Adipocyte (in vitro differentiated cells): Measurements from ENCODE around the gene TMOD4.

Source experiments
- DNase-seq: peaks from one replicate; pipeline ENCODE4 v3.0.0-alpha.2; 2015; ENCODE audit warnings: low read depth
- H3K27me3 ChIP-seq: replicated peaks from 2 replicates; pipeline ENCODE4 v1.7.0; 2013; ENCODE audit warnings: mild to moderate bottlenecking, low read length, moderate library complexity; ENCODE audit not compliant: control insufficient read depth, insufficient read depth
- H3K36me3 ChIP-seq: 2 replicates; pipeline ENCODE4 v1.7.0; 2013; ENCODE audit warnings: low read length, mild to moderate bottlenecking, moderate library complexity; ENCODE audit not compliant: control insufficient read depth, insufficient read depth, severe bottlenecking
- H3K4me1 ChIP-seq: 2 replicates; pipeline ENCODE4 v1.7.0; 2013; ENCODE audit warnings: mild to moderate bottlenecking, low read length, moderate library complexity; ENCODE audit not compliant: control insufficient read depth, insufficient read depth
- H3K4me3 ChIP-seq: 2 replicates; pipeline ENCODE4 v1.7.0; 2013; ENCODE audit warnings: mild to moderate bottlenecking, low read length, moderate library complexity
- H3K9ac ChIP-seq: 2 replicates; pipeline ENCODE4 v1.7.0; 2013; ENCODE audit warnings: mild to moderate bottlenecking, low read length, moderate library complexity
- H3K9me3 ChIP-seq: 2 replicates; pipeline ENCODE4 v1.7.0; 2013; ENCODE audit warnings: mild to moderate bottlenecking, low read length, moderate library complexity; ENCODE audit not compliant: control insufficient read depth

TMOD4 gene

DNA sequence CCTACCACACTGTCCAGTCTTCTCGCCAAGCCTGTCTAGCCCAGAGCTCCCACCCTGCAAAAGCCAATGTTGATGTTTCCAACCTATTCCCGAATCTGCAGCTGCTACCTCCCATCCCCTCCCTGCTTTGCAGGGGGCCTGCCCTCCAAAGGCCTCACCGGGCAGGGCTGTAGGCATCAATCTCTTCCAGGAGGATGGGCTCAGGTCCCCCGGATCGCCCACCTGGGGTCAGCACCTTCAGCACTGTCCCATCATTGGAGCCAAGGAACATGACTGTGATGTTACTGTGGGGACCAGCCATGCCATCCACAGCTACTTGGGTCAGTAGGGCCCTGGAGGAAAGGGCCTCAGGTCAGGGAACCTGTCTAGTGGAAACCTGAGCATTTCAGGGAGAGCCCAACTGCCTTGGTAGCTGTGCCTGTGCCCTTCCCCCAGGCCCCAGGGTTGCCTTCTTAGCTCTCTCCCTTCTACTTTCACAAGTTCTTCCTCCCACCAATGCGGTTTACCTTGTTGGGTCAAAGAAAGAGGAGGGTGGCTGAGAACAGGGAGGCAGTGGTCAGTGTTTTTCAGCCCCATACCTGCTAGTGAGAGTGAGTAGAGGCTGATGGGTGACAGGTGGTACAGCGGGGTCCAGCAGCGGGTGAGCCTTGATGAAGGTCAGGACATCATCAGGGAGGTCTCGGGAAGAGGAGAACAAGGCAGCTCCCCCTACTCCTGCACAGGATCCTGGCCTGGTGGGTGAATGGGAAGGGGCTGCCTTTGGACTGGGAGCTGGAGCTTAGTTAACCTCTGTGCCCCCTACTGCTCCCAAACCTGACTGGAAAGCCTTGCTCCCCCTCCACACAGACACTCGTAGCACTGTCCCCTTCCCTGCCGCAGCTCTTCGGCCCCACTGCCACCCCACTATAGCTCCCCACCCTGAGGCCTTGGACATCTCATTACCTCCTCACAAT is 40.1 kb downstream of the TMOD4 start:
- Histone ChIP-seq H3K4me1 (peaks cover 8% of the 10 kb centered on the region), H3K36me3 (no peaks in the 10 kb centered on the region), H3K4me3 (no peak overlapping the region), H3K9me3 (no peaks in the 10 kb centered on the region), H3K27me3 (peaks cover 3% of the 10 kb centered on the region), H3K9ac (no peak overlapping the region)
- DNase-seq = no peak

- peaks cover 7% of the 10 kb centered on the region for H3K27me3 ChIP-seq
- no peak overlapping the region for H3K9ac ChIP-seq
- H3K9me3 ChIP-seq = no peaks in the 10 kb centered on the region
- peaks cover 8% of the 10 kb centered on the region for H3K4me1 ChIP-seq
- H3K4me3 ChIP-seq = no peak overlapping the region
- H3K36me3 ChIP-seq = no peaks in the 10 kb centered on the region
- no peak for DNase-seq
Observed at GRCh38 chr1:151134991-151135390, 40.8 kb downstream of the TMOD4 start.

GRCh38 chr1:151134396-151134795 is 41.4 kb downstream of the TMOD4 start:
- no peak overlapping the region for H3K9ac ChIP-seq
- peaks cover 11% of the 10 kb centered on the region for H3K4me1 ChIP-seq
- no peak overlapping the region for H3K4me3 ChIP-seq
- H3K27me3 ChIP-seq = peaks cover 7% of the 10 kb centered on the region
- H3K9me3 ChIP-seq = no peaks in the 10 kb centered on the region
- DNase-seq = no peak
- H3K36me3 ChIP-seq = no peaks in the 10 kb centered on the region

- DNase-seq = no peak
- H3K4me1 ChIP-seq = peaks cover 13% of the 10 kb centered on the region
- no peak overlapping the region for H3K4me3 ChIP-seq
- no peaks in the 10 kb centered on the region for H3K36me3 ChIP-seq
- peaks cover 7% of the 10 kb centered on the region for H3K27me3 ChIP-seq
- H3K9ac ChIP-seq = no peak overlapping the region
- H3K9me3 ChIP-seq = no peaks in the 10 kb centered on the region
Observed at GRCh38 chr1:151133018-151133806, 42.6 kb downstream of the TMOD4 start.

DNA sequence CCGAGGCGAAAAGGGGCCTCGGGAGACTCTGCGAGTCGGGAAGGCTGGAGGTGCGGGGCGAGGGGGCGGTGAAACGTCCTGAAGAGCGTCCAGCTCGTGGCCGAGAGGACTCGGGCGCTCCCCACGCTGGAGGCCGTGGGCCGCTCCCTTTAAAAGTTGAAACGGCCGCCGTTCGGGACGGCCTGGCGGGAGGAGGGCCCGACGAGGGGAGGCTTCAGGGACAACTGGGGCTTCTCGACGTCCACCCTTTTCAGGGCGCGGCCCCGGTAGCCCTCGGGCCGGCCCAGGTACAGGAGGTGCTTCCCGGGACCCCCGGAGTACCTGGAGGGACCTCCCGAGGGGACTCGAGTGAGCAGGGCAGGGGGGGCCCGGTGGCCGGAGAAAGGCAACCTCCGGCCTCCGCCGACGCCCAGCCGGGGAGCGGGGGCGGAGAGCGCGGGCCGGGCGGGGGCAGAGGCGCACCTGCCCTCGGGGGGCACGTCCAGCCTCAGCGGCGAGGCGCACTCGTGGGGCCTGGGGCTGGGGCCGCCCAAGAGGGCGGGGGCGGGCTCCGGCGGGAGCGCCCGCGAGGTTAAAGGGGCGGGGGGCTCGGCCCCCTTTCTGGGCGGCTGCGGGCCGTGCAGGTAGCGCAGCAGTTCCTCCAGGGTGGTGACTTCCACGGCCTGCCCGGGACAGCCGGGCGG is 43.3 kb downstream of the TMOD4 start:
- DNase-seq = no peak
- peak overlapping the region; percentile 65 for H3K9ac ChIP-seq
- no peaks in the 10 kb centered on the region for H3K9me3 ChIP-seq
- peaks cover under 1% of the 10 kb centered on the region for H3K36me3 ChIP-seq
- H3K4me1 ChIP-seq = peaks cover 13% of the 10 kb centered on the region
- peaks cover 7% of the 10 kb centered on the region for H3K27me3 ChIP-seq
- peak overlapping the region; percentile 68 for H3K4me3 ChIP-seq

DNA sequence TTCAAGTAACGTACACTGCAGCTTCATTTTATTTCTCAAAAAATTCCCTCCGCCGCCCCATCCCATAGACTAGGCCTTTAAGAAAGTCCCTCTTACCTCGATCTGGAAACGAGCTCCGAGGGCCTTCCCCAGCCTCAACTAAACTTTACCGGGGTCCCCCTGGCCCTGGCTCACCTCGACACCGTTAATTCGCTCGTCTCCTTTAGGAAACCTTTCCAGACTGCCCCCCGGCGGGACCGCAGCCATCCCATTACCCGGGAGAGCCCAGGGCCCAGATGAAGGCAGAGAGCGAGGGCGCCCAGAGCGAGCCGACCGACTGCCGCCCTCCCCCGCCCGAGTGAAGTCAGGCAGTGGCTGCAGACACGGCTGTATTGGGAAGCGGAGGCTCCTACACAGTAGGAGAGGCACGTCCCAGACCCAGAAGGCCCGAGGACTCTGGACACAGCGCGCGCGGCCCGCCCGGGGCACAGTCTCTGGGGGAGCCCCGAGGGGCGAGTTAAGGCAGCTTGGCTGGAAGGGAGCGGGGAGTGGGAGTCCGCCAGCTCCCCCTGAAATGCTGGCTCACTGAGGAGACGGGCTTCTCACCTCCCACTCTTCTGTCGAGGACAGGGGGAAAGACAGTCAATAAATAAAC is 44.0 kb downstream of the TMOD4 start:
- peak overlapping the region; percentile 68 for H3K4me3 ChIP-seq
- peaks cover 7% of the 10 kb centered on the region for H3K27me3 ChIP-seq
- no peaks in the 10 kb centered on the region for H3K9me3 ChIP-seq
- peaks cover 13% of the 10 kb centered on the region for H3K4me1 ChIP-seq
- peak overlapping the region; percentile 65 for H3K9ac ChIP-seq
- peaks cover 2% of the 10 kb centered on the region for H3K36me3 ChIP-seq
- DNase-seq = no peak

GRCh38 chr1:151130987-151131586 is 44.7 kb downstream of the TMOD4 start:
- Histone ChIP-seq H3K36me3 (peaks cover 2% of the 10 kb centered on the region), H3K9ac (peak overlapping the region; percentile 65), H3K4me3 (peak overlapping the region; percentile 68), H3K27me3 (peaks cover 7% of the 10 kb centered on the region), H3K9me3 (no peaks in the 10 kb centered on the region), H3K4me1 (peaks cover 13% of the 10 kb centered on the region)
- peak; percentile 49 for DNase-seq

DNA sequence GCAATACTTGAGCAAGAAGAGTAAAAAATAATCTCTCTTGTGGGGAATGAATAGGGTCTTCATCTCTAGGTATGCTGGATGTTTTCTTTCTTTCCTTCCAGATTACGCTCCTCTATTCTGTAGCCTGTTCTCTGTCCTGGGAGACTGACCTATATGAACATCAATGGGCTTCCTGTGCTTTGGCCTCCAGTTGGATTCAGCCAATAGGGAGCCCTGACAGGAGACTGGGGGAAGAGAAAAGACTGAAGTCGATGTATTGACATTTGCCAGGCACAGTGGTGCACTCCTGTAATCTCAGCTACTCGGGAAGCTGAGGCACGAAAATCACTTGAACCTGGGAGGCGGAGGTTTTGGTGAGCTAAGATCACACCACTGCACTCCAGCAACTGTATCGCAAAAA is 47.0 kb downstream of the TMOD4 start:
- H3K4me3 ChIP-seq = no peak overlapping the region
- H3K4me1 ChIP-seq = peaks cover 13% of the 10 kb centered on the region
- peaks cover 7% of the 10 kb centered on the region for H3K27me3 ChIP-seq
- H3K9me3 ChIP-seq = no peaks in the 10 kb centered on the region
- no peak for DNase-seq
- H3K36me3 ChIP-seq = peaks cover 2% of the 10 kb centered on the region
- no peak overlapping the region for H3K9ac ChIP-seq

GRCh38 chr1:151124763-151125403 is 50.9 kb downstream of the TMOD4 start:
- H3K9me3 ChIP-seq = no peaks in the 10 kb centered on the region
- no peaks in the 10 kb centered on the region for H3K27me3 ChIP-seq
- no peak overlapping the region for H3K4me3 ChIP-seq
- no peak for DNase-seq
- H3K36me3 ChIP-seq = peaks cover 2% of the 10 kb centered on the region
- no peak overlapping the region for H3K9ac ChIP-seq
- peaks cover 5% of the 10 kb centered on the region for H3K4me1 ChIP-seq
